Measurements from ENCODE around the gene TES.

Gene TES

GRCh38 chr7:116271161-116271913 lies 61.0 kb downstream of the TES start:
- Histone ChIP-seq H3K27me3 (ENCODE audit: control insufficient read depth, insufficient read depth, low read length) (no peaks in the 10 kb centered on the region), H3K36me3 (ENCODE audit: control insufficient read depth, insufficient read depth, low read length) (no peaks in the 10 kb centered on the region), H3K9ac (no peak overlapping the region), H3K4me3 (ENCODE audit: low read depth, low read length) (no peak overlapping the region), H3K27ac (no peak overlapping the region), H3K79me2 (no peaks in the 10 kb centered on the region), H3K4me1 (no peaks in the 10 kb centered on the region), H3K9me3 (ENCODE audit: control insufficient read depth, low read length) (no peaks in the 10 kb centered on the region), H3K4me2 (ENCODE audit: low read length) (no peak overlapping the region), H2AFZ (no peak overlapping the region)
- TF ChIP-seq CTCF (IDR thresholded peaks at IDR 0.05): no peak

- no peak overlapping the region for H3K27ac ChIP-seq
- no peaks in the 10 kb centered on the region for H3K4me1 ChIP-seq
- H3K4me3 ChIP-seq (ENCODE audit: low read depth, low read length): no peak overlapping the region
- TF ChIP-seq CTCF (IDR thresholded peaks at IDR 0.05): no peak
- H3K9ac ChIP-seq: no peak overlapping the region
- H2AFZ ChIP-seq: no peak overlapping the region
- H3K27me3 ChIP-seq (ENCODE audit: control insufficient read depth, insufficient read depth, low read length): no peaks in the 10 kb centered on the region
- H3K79me2 ChIP-seq: no peaks in the 10 kb centered on the region
- no peaks in the 10 kb centered on the region for H3K9me3 ChIP-seq (ENCODE audit: control insufficient read depth, low read length)
- no peaks in the 10 kb centered on the region for H3K36me3 ChIP-seq (ENCODE audit: control insufficient read depth, insufficient read depth, low read length)
- no peak overlapping the region for H3K4me2 ChIP-seq (ENCODE audit: low read length)
Observed at GRCh38 chr7:116271963-116272886, 61.9 kb downstream of the TES start.

- H3K9me3 ChIP-seq (ENCODE audit: control insufficient read depth, low read length): no peaks in the 10 kb centered on the region
- no peak overlapping the region for H2AFZ ChIP-seq
- no peak for TF ChIP-seq CTCF (IDR thresholded peaks at IDR 0.05)
- no peaks in the 10 kb centered on the region for H3K36me3 ChIP-seq (ENCODE audit: control insufficient read depth, insufficient read depth, low read length)
- H3K4me1 ChIP-seq: no peaks in the 10 kb centered on the region
- no peaks in the 10 kb centered on the region for H3K79me2 ChIP-seq
- no peak overlapping the region for H3K4me2 ChIP-seq (ENCODE audit: low read length)
- no peak overlapping the region for H3K27ac ChIP-seq
- no peak overlapping the region for H3K4me3 ChIP-seq (ENCODE audit: low read depth, low read length)
- no peaks in the 10 kb centered on the region for H3K27me3 ChIP-seq (ENCODE audit: control insufficient read depth, insufficient read depth, low read length)
- no peak overlapping the region for H3K9ac ChIP-seq
Observed at GRCh38 chr7:116273283-116273917, 63.1 kb downstream of the TES start.

GRCh38 chr7:116273918-116274301 lies 63.6 kb downstream of the TES start:
- no peaks in the 10 kb centered on the region for H3K79me2 ChIP-seq
- no peak overlapping the region for H3K4me3 ChIP-seq (ENCODE audit: low read depth, low read length)
- no peak overlapping the region for H3K9ac ChIP-seq
- H3K27me3 ChIP-seq (ENCODE audit: control insufficient read depth, insufficient read depth, low read length): no peaks in the 10 kb centered on the region
- no peak for TF ChIP-seq CTCF (IDR thresholded peaks at IDR 0.05)
- no peak overlapping the region for H2AFZ ChIP-seq
- no peak overlapping the region for H3K27ac ChIP-seq
- H3K4me2 ChIP-seq (ENCODE audit: low read length): no peak overlapping the region
- H3K4me1 ChIP-seq: no peaks in the 10 kb centered on the region
- no peaks in the 10 kb centered on the region for H3K36me3 ChIP-seq (ENCODE audit: control insufficient read depth, insufficient read depth, low read length)
- H3K9me3 ChIP-seq (ENCODE audit: control insufficient read depth, low read length): no peaks in the 10 kb centered on the region

Data from parathyroid adenoma (tissue), 2 donors.